NCI-H1436 (cell line): Measurements from ENCODE around the gene RAD9A.
A peak's percentile ranks its signal among the peaks of the same experiment; 100 is the strongest.

ENCODE experiments used
- DNase-seq: peaks from one replicate; lab custom pipeline; 2025; lab: John Stamatoyannopoulos, UW

RAD9A gene

DNA sequence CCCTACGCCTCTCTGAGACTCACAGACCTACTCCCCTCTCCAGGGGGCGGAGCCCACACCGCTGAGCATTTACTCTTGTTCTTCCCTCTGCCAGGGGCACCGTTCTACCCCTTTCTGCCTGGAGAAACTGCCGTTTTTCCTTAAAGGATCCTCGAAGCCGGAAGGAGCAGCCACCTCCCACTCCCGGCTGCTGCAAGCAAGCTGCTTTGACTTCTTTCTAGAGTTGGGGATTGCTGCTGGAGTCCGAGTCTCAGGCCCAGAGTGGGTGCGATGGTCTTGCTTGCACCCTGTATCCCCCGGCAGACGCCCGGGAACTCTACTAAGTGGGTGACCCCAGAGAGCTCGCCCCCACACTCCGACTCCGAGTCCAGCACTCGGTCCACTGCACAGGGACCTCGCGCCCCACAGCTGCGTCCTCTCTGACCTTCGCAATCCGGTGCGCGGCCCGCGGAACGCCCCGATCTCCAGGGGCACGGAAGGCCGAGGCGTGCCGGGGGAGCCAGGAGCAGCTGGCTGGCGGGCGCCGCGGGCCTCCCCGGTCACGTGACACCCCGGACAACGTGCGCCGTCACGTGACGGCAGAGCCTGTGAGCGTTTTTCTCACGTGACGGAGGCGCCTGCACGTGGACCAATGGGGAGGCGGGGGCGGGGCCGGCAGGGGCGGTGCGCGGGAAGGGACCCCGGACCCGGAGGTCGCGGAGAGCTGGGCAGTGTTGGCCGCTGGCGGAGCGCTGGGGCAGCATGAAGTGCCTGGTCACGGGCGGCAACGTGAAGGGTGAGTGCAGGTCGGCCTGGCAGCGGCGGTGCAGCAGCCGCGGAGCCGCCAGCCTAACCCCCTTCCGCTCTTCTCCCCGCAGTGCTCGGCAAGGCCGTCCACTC is at the start of gene RAD9A:
Gene RAD9A, plus strand, starts transcription at position 683 of the 879 bp plus-strand sequence. Its CDS starts 59 bp downstream, at position 742.
- DNase-seq: peak; percentile 96

DNA sequence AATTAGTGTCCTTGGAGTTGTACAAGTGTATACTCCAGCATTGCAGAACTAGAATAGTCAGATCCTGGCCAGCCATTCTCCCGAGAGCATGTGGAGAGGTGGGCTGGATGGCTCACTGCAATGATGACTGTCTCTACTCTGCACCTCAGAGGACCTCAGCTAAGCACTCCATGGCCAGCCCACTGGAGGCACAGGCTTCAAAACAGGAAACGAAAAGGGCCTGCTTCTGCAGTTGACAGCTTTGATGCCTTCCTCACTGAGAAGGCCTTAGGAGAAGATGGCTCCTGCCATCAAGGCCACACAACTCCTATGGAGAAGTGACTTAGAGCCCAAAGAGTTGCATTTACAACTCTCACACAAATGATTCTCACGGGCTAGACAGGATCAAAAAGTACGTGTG is 47.5 kb upstream of the RAD9A start:
- DNase-seq: no peak

DNA sequence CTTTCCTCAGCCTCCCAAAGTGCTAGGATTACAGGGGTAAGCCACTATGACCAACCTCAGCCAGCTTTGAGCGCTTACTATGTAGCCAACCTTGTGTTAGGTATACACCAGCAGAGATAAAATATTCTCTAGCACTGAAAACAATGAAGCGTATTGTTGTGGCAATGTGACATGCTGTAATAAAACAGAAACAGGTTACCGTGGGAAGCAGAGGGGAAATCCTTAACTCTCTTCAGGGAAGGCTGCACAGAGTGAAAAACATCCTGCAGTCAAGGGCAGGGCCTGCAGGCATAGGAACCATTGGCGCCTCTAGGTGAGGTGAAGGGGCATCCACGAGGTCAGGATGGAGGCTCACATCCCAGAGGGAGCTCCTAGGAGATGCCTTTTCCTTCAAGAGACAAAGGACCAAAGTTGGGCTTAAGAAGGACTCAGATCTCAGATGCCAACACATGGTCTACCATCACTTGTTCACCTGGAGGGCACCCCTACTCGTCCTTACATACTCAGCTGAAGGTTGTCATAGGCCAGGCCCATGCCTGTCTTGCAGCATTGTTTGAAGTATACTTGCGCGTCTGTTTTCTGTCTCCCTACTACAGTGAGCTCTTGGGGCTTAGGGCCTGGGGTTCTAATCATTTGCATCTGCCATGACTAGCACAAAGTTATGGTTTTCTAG is 46.4 kb upstream of the RAD9A start:
- no peak for DNase-seq

DNA sequence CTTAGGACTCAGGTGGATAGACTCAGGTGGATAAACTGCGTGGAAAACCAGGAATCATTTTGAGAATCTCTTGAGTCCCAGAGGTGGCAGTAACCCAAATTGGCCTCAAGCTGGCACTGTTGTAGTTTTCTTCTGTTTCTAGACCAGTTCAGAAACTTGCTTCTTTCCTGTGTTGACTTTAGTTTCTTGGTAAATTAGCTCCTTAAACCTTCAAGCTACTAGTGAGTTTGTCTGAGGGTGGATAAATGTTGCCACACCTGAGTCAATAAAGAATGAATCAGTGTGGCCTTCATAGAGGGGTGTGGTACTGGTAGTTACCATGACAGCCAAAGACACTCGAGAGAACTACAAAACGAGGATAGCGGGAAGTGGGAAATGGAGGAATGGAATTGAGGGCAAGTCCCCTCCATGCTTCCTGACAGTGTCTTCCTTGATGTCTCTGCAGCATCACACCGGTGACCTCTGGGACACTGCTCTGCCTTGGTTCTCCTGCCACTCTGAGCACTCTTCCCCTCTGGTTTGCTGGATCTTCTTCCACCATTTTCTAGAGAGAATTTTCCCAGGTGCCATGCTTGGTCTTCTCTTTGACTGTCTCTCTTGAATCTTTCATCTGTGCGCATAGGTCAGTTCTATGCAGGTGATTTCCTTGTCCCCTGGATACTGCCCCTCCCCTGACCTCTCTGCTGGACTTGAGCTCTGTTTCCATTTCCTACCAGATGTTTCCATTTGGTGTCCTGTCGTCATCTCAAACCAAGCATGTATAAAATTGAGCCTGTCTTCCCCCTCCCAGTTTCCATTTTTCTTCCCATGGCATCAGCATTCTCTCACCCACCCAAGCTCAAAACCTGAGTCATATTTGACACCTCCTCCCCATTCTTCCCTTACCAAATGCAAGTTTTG is 45.6 kb upstream of the RAD9A start:
- no peak for DNase-seq

DNA sequence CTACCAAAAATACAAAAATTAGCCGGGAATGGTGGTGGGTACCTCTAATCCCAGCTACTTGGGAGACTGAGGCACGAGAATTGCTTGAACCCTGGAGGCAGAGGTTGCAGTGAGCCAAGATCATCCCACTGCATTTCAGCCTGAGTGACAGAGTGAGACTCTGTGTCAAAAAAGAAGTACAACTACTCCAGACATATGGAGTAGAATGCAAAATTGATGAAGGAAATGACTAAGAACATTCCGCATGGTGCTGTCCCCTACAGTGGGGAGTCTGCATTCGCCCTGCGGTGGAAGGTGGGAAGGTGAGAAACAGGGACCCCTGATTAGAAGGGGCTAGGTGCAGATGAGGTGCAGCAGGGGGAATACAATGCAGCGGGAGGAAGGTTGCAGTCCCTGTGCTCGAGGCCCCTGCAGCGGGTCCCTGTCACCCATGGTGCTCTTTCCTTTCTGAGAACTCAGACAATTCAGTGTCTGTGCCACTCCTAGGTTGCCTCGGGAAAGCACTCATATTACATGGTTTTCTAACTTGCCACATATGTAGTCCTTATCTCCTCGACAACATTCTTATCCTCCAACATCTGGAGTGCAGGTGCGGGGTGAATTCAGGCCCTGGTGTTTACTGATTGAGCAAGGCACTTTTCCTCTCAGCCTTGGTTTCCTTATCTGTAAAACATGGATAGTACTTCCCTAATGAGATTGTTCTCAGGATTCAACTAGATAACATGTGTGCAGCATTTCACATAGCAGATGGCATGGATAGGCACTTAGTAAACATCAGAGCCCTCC is 43.6 kb upstream of the RAD9A start:
- DNase-seq: no peak

DNA sequence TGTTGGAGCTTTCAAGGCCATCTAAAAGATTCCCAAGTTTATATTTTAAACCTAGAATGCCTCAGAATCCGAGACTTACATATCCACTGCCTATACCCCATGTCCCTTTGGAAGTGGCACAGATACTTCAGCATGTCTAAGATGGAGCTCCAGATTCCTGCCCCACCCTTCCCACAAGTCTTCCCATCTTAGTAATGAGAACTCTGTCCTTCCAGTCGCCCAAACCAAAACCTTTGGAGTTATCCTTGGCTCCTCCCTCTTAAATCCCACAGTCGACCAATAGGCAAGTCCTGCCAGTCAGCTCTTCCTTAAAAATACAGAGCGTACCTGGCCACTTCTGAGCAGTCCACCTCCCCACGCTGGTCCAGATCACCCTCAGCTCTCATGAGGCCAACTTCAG is 42.8 kb upstream of the RAD9A start:
- no peak for DNase-seq

DNA sequence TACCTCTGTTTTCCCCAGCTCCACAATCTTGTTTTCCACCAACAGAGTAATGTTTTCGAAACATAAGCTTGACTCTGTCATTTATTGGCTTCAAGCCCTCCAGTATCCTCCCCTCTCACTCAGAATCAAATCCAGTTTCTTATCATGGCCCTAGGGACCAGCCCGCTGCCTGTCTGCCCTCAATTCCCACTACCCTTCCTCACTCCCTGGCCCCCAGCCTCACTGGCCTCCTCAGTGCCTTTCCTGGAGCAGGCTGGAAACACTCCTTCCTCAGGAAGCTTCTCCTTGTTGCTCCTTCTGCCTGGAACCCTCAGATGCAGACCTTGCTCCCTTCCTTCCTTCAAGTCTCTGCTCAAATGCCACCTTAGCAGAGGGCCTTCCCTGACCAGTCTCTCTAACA is 42.3 kb upstream of the RAD9A start:
- DNase-seq: no peak

DNA sequence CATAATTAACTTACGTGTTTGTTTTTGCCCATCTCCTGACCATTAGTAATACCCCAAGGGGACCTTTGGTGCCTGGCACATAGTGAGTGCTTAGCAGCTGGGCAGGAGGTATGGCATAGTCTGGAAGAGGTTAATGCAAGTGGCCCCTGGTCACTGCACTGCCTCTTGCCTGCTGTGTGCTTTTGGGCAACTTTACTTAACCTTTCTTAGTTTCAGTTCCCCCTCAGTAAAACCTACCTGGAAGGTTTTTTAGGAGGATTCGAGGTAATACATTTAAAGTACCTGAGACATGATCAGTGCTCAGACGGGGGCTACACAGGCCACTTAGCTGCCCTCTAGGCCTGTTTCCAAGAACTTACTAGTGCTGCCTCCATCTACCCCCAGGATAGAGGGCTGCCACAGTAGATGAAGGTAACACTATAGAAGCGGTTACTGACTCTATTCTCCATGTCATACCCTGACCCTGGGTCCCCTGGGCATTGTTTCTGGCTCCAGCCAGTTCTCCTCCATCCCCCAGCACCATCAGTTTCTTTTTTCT is 41.8 kb upstream of the RAD9A start:
- DNase-seq: no peak

DNA sequence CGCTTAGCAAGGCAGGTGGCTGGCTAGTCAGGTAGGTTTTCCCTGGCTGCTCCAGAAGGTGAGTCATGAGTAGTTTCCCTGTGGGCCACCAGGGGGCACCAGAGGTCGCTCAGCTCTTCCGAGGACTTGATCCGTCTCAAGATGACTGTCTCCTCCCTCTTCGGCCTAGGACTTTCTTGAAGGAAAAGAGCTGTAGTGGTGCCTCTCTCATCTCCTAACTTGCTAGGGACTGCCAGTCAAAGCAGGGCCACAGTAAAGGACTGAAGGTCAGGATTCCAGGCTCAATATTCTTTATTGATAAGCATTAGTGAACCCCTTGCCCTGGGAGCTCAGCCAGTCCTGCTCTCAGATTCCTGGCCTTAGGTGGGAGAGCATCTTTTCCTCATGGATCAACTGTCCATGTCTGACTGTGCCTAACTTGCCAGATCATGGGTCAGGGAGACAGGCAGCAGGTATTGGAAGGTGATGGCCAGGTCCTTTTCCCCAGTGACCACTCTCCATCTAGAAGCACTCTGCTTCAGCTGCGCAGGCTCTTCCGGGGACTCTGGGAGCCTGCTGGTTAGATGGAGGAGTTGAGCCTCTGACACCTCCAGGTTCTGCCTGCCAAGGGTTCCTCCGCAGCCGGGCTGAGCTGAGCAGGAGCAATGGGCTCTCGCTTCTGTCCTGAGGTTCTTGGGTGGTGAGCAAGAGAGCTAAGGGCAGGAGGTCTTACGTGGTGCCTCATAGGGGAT is 40.3 kb upstream of the RAD9A start:
- peak; percentile 69 for DNase-seq

DNA sequence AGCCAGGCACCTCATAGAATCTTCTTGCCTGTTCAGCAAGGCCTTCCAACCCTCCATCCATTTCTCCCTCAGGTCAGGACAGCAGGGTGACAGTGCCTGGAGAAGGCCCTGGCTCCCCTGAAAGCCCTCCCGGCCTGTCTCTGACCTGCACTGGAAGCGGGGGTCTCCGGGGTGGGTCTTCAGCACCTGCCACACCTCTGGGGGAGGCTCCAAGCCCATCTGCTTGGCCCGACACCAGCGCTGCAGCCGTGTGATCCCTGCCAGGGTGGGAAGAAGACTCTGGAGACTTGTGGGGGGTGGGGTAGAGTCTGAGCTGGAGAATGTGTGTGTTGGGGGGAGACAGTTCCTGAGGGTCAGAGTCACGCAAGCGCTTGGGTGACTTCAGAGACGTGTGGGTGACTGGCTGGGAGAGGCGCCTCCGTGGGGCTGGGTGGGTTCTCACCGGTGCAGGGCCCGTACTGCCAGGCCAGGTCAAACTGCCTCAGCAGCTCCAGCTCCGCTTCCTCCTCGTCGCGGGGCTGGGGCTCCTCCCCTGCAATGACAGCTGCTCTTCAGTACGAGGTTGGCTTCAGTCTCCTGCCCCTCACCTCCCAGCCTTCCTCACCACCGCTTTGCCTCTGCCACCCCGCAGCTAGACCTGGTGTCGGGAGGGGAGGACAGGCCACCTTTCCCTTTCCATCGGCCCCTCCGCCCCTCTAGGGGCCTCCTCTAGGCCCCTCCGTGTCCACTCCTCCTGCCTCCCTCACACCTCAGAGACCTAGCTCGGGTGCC is 39.1 kb upstream of the RAD9A start:
- DNase-seq: no peak

DNA sequence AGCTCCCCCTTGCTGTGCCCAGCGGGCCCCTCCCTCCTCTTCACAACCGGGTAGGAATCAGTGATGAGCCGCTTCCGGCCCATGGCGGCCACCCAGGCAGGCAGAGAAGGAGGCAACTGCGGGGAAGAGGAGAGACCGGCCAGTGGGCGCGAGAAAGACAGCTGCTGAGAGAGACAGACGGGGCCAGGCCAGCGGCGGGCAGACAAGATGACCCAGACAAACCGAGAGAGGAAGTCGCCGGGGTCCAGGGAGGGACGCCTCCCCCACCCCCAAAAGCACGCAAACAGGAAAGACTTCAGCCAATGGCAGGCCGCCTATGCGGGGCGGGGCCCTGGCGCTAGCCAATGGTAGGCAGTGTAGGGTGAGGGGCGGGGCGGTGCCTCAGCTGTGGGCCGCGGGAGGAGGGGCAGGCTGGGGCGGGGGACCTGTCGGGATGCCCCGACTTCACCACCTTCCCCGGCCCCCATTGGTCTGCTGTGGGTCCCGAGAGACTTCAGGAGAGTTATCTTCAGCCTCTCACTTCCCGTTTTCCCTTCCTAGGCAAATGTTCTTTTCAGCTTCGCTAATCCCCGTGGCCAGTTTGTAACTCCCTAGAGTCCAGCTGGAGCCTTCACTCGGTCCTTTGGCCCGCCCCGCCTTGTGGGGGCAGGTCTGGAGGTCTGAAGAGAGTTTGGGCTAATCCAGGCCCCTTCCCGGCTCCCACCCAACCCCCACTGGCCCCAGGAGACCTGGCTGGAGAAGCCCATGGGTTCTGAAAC is 38.3 kb upstream of the RAD9A start, which contains the start of gene POLD4:
Gene POLD4, minus strand, starts transcription at position 230 of the 758 bp plus-strand sequence. Its CDS starts 147 bp downstream, at position 83.
- DNase-seq: peak; percentile 88

DNA sequence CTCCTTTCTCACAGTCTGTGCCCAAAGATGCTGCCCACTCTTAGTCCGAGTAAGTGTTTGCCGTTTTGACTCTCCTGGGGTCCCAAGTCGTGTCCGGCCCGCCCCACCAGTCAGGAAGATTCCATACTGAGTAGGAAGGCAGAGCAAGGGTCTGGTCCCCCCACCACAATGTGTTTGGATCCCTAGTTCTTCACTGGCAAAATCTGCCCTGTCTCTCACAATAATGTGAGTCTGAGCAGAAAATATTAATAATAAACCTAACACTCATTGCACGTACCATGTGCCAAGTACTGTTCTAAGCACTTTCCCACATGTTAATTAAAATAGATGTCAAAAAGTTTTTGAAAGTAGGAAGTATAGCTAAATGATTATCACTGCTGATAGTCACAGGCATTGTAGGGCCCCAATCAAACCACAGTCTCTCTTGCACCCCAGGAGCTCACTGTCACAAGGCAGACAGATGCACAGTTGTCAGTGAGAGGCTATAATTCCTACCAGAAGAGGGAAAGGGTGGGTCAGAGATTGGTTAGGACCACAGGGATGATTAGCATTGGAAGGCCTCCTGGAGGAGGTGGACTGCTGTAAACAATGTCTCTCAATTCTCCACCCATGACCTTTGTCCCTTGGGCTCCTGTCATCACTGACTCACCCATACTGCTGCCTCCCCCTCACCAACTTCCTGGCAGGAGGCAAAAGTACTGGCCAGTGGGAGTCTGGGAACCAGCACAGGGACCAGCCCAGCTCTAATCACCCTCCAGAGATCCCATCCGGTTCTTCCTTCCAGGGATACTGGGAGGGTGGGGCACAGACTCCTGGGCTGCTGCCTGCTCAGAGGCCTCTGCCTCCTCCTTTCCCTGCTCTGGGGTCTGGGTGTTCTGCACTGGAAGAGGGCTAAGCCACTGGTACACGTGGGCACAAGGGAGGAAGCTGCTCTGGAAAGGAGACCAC is 37.4 kb upstream of the RAD9A start:
- DNase-seq: no peak

DNA sequence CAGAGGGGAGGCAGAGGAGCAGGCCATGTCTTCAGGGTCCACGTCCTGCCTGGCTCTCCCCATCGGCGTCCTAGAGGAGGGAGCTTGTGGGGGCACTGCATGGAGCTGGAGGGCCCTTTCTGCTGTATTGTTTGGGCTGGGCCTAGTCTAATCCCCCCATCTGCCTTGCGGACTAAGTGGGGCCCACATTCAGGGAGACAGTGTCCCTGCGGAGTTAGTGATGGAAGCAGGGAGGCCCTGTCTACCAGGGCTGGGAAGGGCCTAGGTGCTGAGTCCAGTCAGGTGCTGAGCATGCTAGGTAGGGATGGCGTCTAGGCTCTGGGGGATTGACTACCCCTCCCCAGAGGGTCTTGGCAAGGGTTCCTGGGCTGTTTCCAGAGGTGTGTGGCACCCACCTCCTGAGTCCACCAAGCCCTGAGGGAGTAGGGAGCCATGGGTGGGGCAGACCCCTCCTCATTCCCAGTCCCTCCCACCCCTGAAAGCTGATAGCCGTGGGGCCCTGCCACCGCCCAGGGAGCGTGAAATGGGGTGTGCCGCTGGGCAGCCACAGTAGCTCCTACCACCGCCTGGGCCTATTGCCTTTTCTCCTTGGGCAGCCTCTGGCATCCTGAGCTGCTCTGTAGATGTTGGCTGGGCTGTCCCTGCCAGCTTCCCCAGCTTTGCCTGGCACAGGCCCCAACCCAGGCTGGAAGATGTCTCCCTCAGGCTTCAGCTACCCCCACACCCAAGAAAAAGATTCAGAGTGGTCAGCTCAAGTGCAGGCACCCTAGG is 36.6 kb upstream of the RAD9A start:
- no peak for DNase-seq

DNA sequence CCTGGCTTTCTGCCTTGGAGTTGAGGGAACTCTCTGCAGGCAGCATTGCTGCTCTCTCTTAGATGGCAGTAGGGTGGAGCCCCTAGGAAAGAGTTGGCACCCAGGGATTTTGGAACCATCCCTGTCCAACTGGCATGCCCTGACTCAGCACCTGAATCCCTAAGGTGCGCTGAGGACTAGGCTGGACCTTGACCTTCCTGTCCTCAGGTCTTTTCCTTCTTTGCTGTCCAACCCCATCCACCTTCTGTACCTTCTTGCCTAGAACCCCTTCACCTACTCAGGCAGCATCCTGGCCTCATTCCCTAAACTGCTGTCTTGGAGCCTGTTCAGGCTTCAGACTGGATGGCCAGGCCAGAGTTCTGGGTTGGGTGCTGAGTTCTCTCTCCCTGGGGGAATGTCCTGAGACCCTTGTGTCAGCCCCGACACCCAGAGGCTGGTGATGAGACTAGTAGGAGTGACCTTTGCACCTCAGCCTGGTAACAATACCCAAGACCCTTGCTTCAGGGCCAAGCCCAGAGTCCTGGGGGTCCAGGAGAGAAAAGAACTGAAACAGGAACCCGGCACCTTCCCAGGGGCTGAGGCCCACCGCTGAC is 35.9 kb upstream of the RAD9A start:
- no peak for DNase-seq

DNA sequence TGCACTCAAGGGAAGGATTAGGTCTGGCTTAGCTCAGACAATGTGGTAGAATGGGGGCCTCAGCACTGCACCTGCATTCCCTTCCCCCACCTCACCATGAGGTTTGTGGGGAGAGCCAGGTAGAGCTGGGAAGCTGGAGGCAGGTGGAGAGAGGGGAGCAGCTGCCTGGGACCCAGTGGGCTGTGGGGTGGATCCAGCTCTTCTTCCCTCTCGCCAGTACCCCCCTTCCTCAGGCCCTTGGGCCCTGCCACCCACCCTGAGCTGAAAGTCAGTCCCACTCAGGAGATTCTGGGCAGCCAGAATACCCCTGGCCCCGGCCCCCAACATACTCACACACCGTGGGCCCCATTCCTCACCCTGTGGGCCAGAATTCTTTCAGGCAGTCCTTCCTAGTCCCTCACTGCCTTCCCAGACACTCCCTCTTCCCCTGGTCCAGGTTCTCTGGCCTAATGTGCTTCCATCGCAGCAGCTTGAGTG is 35.4 kb upstream of the RAD9A start:
- no peak for DNase-seq

DNA sequence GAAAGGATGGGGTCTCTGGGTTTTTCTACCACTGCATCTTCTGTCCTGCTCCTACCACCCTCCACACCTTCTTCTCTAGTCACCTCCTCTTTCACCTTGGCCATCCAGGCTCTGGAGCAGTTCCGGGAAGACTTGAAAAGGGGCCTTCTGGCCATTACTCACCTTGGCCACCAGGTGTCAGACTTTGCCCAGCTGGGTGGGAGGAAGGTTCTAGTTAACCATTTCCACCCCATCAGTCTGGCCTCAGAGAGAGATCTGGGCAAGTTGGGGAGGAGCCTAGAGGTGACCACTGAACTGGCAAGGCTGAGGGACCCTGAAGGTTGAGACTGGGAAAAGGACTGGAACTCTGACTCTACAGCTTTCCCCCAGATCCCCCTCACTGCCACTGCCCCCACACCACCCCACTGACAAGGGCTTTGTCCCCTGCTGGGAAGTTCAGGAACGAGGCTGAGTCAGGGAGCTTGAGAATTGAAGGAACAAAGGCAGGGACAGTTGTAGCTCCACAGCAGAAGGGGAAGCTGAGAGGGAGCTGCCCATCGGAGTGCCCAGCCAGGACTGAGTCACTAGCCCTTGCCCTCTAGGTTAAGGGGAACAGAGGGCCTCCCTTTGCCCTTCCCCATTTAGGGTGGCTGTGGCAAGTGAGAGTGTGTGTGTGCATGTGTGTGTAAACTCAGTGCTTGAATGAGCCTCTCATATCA is 34.8 kb upstream of the RAD9A start:
- DNase-seq: peak; percentile 48
